Keratinocyte (primary cell): ENCODE data around the gene E2F8. TPM values are rescaled to one million over a fixed set of nuclear protein-coding genes. Genes with fewer than 3 reads are reported as not detected.

ENCODE experiments used
- DNase-seq: peaks from one replicate; pipeline ENCODE4 v3.0.0-alpha.2; 2011; ENCODE audit warnings: low read depth, missing footprints, low spot score
- FAIRE-seq: peaks from 2 replicates; lab custom pipeline; 2011; peaks lifted over from hg19 to GRCh38; lab: Jason Lieb, UNC
- H2AFZ ChIP-seq: 2 replicates; pipeline ENCODE4 v1.6.0; 2012; ENCODE audit warnings: low read length, control low read depth, inconsistent platforms; ENCODE audit not compliant: control insufficient read depth
- H3K27ac ChIP-seq: 2 replicates; pipeline ENCODE4 v1.5.1; 2011; ENCODE audit warnings: low read length; ENCODE audit not compliant: control insufficient read depth, insufficient read depth
- H3K27me3 ChIP-seq: 3 replicates; pipeline ENCODE4 v1.6.0; 2011; ENCODE audit warnings: low read length; ENCODE audit not compliant: control insufficient read depth, insufficient read depth; ENCODE audit errors: extremely low read depth
- H3K36me3 ChIP-seq, 2 experiments: 2 replicates in 1 of 2; 3 replicates in 1 of 2; pipeline ENCODE4 v1.5.1; 2011; ENCODE audit warnings: low read length in 2 of 2, mild to moderate bottlenecking in 1 of 2; ENCODE audit not compliant: control insufficient read depth in 2 of 2, insufficient read depth in 2 of 2; ENCODE audit errors: extremely low read depth in 1 of 2
- H3K4me1 ChIP-seq: 3 replicates; pipeline ENCODE4 v1.5.1; 2011; ENCODE audit warnings: low read length; ENCODE audit not compliant: control insufficient read depth, insufficient read depth; ENCODE audit errors: extremely low read depth
- H3K4me2 ChIP-seq: 3 replicates; pipeline ENCODE4 v1.6.0; 2011; ENCODE audit warnings: low read depth, low read length; ENCODE audit not compliant: control insufficient read depth, insufficient read depth; ENCODE audit errors: extremely low read depth
- H3K4me3 ChIP-seq, 3 experiments: fragments of 200-600 bp in 1 of 3; sonication (generic) in 1 of 3; 2 replicates in 2 of 3; 3 replicates in 1 of 3; pipeline ENCODE4 v1.5.1; 2011 to 2016; ENCODE audit warnings: low read length in 3 of 3, mild to moderate bottlenecking in 3 of 3, control low read depth in 2 of 3, inconsistent platforms in 1 of 3, low read depth in 1 of 3, mixed read lengths in 1 of 3, mixed run types in 1 of 3, moderate library complexity in 1 of 3; ENCODE audit not compliant: control insufficient read depth in 2 of 3, insufficient read depth in 2 of 3; ENCODE audit errors: extremely low read depth in 1 of 3
- H3K79me2 ChIP-seq: 2 replicates; pipeline ENCODE4 v1.6.0; 2012; ENCODE audit warnings: low read length; ENCODE audit not compliant: control insufficient read depth, insufficient read depth
- H3K9ac ChIP-seq: 3 replicates; pipeline ENCODE4 v1.6.0; 2011; ENCODE audit warnings: low read length; ENCODE audit not compliant: control insufficient read depth, insufficient read depth; ENCODE audit errors: extremely low read depth
- H3K9me1 ChIP-seq: 3 replicates; pipeline ENCODE4 v1.6.0; 2011; ENCODE audit warnings: low read length; ENCODE audit not compliant: control insufficient read depth, insufficient read depth; ENCODE audit errors: extremely low read depth
- H3K9me3 ChIP-seq: 2 replicates; pipeline ENCODE4 v1.5.1; 2012; ENCODE audit warnings: low read depth, low read length; ENCODE audit not compliant: control insufficient read depth
- H4K20me1 ChIP-seq: 3 replicates; pipeline ENCODE4 v1.6.0; 2011; ENCODE audit warnings: low read length; ENCODE audit not compliant: control insufficient read depth, insufficient read depth; ENCODE audit errors: extremely low read depth
- EZH2 ChIP-seq: IDR thresholded peaks from one replicate; pipeline ENCODE4 v1.6.1; 2012; ENCODE audit warnings: inconsistent platforms, mild to moderate bottlenecking, low read length, moderate library complexity
- dilution Hi-C: fragments of 300-500 bp; cut with MboI; formaldehyde crosslinking; loops from one replicate; pipeline ENCODE4 v1.7.0; 2020; ENCODE audit warnings: low sequenced_read_pairs; ENCODE audit not compliant: extremely low pct_ligation_motif_present
- polyA plus RNA-seq, 5 experiments: library from polyadenylated mRNA; depleted of rRNA in 3 of 5; stranded (reverse) in 3 of 5; stranded (forward) in 1 of 5; unstranded in 1 of 5; fragments of >200 nt; gene quantifications; 1 replicate in 1 of 5; 2 replicates in 3 of 5; 3 replicates in 1 of 5; pipeline versions ENCODE4 v1.2.1 to v1.2.3, GENCODE V29; 2011 to 2012; ENCODE audit warnings: missing spikeins in 2 of 5, low read depth in 1 of 5, low replicate concordance in 1 of 5
- TF ChIP-seq, protein P1 (sequence below), 3 experiments: IDR thresholded peaks in 1 of 3; conservative IDR thresholded peaks in 1 of 3; optimal IDR thresholded peaks in 1 of 3; 2 replicates in 2 of 3; 3 replicates in 1 of 3; pipeline versions ENCODE3 to v1.5.1; 2011; ENCODE audit warnings: low read length in 3 of 3, mild to moderate bottlenecking in 3 of 3, moderate library complexity in 2 of 3, control low read depth in 1 of 3, inconsistent platforms in 1 of 3; ENCODE audit not compliant: insufficient read depth in 2 of 3; ENCODE audit errors: extremely low read depth in 1 of 3

E2F8 gene
- polyA plus RNA-seq, 1 donor (not counting 4 experiments of a cell fraction or from before 2014, with no cell fraction given), result 2.0 TPM

DNA sequence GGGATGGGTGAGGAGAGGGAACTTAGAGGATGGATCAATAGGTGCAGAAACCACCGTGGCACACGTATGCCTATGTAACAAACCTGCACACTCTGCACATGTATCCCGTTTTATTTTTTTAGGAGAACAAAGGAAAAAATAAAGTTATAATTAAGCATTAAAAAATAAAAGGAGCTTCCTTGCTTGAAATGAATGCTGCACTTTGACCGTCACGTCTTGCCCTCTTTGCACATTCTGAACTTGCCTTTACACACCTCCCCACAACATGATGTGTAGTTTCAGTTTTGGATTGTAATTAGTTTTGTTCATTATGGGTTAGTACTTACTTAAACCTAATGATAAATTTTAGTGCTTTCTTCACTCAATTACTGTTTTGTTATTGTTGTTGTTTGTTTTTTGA, 35.9 kb downstream of the E2F8 start:
- Histone ChIP-seq H3K4me2 (no peak overlapping the region), H3K4me1 (peaks cover 8% of the 10 kb centered on the region)
- no peak for FAIRE-seq

DNA sequence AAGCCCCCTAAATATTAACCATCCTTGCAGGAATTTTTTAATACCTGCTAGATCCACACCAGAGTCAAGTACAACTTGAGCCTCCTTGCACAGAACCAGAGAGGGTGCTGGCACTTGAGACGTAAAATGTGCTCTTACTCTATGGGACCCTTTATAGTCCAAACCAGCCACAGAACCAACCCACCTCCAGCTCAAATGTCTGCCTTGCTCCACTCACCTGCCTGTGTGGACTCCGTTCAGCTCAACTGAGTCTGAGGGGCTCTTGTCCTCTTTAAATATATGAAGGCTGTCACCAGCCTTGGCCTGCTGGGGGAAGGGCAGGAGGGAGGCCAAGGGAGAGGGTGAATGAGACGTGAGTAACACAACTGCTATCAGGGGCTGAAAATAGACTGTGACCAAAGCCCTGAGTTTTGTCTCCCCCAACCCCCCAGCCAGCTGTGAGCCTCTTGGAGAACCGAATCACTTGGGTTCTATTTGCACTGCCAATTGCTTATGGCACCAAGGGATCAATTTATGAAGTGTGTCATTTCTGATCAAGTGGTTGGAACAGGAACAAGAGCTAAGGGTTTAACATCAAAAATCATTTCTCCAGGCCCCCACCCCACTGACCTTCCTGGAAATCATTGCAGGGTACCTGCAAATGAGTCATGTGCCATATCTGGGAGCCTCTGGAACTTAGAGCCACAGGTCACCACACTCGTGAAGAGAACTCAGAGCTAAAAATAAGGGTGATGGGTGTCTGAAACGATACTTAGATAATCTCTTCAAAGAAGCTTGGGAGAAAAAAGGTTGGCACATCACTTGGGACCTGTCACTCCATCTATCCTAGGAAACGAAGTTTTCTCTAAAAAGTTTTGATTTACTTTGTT, 38.8 kb downstream of the E2F8 start, which contains the start of gene CSRP3:
Gene CSRP3, minus strand, starts transcription at position 247 of the 869 bp plus-strand sequence. CDS start 9,535 bp downstream, outside the sequence.
- H3K27me3 ChIP-seq, result peaks cover 21% of the 10 kb centered on the region

More for the DNA sequence above, 35.9 kb downstream of the E2F8 start:
- no peaks in the 10 kb centered on the region for H3K9me1 ChIP-seq
- peaks cover 14% of the 10 kb centered on the region for H3K27me3 ChIP-seq
- TF ChIP-seq, protein P1, sequence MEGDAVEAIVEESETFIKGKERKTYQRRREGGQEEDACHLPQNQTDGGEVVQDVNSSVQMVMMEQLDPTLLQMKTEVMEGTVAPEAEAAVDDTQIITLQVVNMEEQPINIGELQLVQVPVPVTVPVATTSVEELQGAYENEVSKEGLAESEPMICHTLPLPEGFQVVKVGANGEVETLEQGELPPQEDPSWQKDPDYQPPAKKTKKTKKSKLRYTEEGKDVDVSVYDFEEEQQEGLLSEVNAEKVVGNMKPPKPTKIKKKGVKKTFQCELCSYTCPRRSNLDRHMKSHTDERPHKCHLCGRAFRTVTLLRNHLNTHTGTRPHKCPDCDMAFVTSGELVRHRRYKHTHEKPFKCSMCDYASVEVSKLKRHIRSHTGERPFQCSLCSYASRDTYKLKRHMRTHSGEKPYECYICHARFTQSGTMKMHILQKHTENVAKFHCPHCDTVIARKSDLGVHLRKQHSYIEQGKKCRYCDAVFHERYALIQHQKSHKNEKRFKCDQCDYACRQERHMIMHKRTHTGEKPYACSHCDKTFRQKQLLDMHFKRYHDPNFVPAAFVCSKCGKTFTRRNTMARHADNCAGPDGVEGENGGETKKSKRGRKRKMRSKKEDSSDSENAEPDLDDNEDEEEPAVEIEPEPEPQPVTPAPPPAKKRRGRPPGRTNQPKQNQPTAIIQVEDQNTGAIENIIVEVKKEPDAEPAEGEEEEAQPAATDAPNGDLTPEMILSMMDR (optimal IDR thresholded peaks at IDR 0.05 in 1 of 3, IDR thresholded peaks at IDR 0.05 in 1 of 3, conservative IDR thresholded peaks at IDR 0.05 in 1 of 3; ENCODE audit: extremely low read depth in 1 of 3, insufficient read depth in 2 of 3, low read length in 3 of 3), result no peak
- TF ChIP-seq EZH2, result no peak
- H3K79me2 ChIP-seq, result no peaks in the 10 kb centered on the region
- H4K20me1 ChIP-seq, result no peaks in the 10 kb centered on the region
- no peaks in the 10 kb centered on the region for H3K9me3 ChIP-seq
- no peak for DNase-seq
- dilution Hi-C loops, result no loop called here
- H2AFZ ChIP-seq, result no peak overlapping the region
- no peak overlapping the region for H3K27ac ChIP-seq
- no peaks in the 10 kb centered on the region for H3K36me3 ChIP-seq
- H3K4me3 ChIP-seq, result no peak overlapping the region
- no peak overlapping the region for H3K9ac ChIP-seq

More for the DNA sequence above, 38.8 kb downstream of the E2F8 start, which contains the start of gene CSRP3:
- Histone ChIP-seq H3K9me3 (no peaks in the 10 kb centered on the region), H3K27ac (no peak within 1 kb of the TSS), H3K4me3 (no peak within 1 kb of the TSS), H3K4me2 (no peak within 1 kb of the TSS), H4K20me1 (no peaks in the 10 kb centered on the region), H2AFZ (no peak within 1 kb of the TSS), H3K4me1 (peaks cover 6% of the 10 kb centered on the region), H3K36me3 (no peaks in the 10 kb centered on the region), H3K9ac (no peak within 1 kb of the TSS), H3K9me1 (no peaks in the 10 kb centered on the region), H3K79me2 (no peaks in the 10 kb centered on the region)
- DNase-seq (no peak), FAIRE-seq (no peak)
- TF ChIP-seq, protein P1 (optimal IDR thresholded peaks at IDR 0.05 in 1 of 3, IDR thresholded peaks at IDR 0.05 in 1 of 3, conservative IDR thresholded peaks at IDR 0.05 in 1 of 3; ENCODE audit: extremely low read depth in 1 of 3, insufficient read depth in 2 of 3, low read length in 3 of 3), result no peak
- no peak for TF ChIP-seq EZH2
- dilution Hi-C loops, result no loop called here
